Right kidney (tissue), 1 donor: ENCODE measurements around the gene RPL13A.
A peak's percentile ranks its signal among the peaks of the same experiment; 100 is the strongest.

Source experiments
- DNase-seq: peaks from one replicate; pipeline ENCODE4 v3.0.0-alpha.2; 2016

Gene RPL13A

DNA sequence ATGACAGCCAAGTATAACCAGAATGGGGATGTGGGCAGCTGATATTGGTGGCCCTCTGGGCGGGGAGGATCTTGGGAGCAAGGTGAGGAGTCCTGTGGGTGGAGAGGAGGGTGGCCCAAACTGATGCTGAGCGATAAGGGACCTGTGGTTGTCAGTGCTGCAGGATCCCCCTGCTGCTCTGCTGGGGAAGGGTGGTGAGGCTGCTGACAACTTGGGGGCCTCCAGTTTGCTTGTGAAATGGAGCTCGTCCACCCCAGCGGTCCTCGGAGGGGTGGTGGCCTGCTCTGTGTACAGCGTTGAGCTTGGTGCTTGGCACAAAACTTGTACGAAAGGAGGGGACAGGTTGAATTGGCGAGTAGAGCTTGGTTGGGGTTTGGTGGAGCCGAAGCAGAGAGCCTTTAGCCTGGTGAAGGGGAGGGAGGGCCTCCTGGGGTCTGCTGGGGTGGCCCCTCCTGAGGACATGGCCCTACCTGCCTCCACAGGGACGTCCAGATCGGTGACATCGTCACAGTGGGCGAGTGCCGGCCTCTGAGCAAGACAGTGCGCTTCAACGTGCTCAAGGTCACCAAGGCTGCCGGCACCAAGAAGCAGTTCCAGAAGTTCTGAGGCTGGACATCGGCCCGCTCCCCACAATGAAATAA lies 11.7 kb downstream of the RPL13A start:
- DNase-seq = no peak

DNA sequence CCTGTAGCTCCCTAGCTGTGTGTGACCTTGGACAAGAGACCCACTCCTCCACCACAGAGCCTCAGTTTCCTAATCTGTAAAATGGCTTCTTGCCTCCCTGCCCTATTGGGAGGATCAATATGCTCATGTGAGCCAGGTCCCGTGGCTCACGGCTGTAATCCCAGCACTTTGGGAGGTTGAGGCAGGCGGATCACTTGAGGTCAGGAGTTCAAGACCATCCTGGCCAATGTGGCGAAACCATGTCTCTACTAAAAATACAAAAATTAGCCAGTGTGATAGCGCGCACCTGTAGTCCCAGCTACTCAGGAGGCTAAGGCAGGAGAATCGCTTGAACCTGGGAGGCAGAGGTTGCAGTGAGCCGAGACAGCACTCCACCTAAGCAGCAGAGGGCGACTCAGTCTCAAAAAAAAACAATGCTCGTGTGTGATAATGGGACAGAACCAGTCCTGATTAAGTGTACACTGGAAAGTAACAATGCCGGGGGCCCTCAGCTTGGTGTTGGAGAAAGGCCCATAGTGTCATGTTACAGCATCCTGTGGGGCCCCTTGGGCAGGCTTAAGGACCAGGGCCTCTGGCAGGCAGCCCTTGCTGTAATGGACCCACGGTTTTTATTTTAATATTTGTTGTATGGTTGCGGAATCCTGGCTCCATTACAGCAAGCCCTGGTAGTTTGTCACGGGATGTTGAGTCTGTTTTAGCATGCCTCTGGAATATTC lies 15.6 kb downstream of the RPL13A start:
- peak; percentile 59 for DNase-seq

DNA sequence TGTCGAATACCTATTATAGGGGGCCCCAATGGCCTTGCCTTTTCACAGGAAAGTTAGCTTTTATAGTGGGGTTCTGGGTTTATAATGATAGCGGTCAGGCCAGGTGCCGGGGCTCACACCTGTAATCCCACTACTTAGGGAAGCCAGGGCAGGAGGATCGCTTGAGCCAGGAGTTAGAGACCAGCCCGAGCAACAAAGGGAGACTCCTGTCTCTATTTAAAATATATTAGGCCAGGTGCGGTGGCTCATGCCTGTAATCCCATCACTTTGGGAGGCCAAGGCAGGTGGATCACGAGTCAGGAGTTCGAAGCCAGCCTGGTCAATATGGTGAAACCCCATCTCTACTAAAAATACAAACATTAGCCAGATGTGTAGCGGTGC lies 16.2 kb downstream of the RPL13A start:
- no peak for DNase-seq

DNA sequence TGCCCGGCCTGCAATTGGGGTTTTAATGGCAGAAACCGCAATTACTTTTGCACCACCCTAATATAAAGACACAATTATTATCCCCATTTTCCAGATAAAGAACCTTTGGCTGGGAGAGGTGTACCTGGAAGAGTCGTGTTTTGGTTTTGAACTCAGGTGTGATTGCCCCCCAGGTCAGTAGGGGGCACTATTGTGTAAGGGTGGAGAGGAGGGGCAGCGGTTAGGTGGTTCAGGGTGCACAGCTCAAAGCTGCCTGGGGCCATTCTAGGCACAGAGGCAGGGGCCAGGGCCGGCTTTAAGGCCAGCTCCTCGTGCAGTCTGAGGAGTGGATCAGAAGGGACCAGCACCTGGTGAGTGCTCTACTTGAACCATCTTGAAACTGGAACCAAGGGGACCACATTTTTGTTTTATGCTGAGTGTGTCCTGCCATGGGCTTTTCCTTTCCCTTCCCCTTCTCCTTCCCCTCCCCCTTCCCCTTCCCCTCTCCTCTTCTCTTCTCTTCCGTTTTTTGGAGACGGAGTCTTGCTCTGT lies 19.2 kb downstream of the RPL13A start:
- DNase-seq = no peak

DNA sequence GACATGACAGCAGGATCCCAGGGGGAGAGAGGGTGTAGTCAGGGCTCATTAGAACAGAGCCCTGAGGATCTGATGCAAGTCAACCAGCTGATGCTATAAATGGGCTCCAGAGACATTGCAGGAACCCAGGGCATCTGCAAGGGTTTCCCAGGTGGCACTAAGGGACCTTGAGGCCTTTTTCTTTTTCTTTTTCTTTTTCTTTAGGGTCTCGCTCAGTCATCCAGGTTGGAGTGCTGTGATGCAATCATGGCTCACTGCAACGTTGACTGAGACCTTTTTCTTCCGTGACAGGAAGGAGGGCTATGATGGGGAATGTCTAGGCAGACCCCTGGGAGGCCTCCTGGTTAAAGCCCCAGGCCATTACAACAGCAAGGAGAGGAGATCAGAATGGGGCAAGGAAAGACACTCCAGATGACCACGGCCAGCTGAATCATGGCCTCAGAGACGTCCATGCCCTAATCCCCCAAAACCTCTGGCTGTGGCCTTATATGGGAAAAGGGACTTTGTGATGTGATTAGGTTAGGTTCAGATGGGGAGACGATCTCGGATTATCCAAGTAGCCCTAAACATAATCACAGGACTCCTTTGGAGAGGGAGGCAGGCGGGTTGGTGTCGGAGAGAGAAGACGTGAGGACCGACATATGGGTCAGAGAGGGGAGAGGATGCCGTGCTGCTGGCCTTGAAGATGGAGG lies 20.5 kb downstream of the RPL13A start:
- DNase-seq = no peak

DNA sequence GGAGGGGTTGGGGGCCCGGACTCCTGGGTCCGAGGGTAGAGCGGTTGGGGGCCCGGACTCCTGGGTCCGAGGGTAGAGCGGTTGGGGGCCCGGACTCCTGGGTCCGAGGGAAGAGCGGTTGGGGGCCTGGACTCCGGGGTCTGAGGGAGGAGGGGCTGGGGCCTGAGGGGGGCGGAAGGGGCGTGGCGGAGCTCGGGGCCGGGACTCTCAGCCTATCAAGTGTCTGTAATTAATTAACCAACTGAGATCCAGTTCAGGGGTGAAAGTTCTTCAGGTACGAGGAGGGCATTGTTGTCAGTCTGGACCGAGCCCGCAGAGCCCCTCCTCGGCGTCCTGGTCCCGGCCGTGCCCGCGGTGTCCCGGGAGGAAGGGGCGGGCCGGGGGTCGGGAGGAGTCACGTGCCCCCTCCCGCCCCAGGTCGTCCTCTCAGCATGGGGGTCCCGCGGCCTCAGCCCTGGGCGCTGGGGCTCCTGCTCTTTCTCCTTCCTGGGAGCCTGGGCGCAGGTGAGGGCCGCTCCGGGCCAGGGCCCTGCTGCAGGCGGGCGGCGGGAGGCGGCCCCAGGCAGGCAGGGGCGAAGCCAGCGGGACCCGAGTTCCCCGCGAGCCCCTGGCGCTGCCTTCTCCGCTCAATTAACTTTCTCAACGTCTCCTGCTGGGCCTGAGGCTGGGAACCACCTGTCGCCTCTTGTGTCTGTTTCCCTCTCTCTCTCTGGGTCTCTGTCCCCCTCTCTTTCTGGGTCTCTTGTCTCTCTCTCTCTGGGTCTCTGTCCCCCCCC lies 25.8 kb downstream of the RPL13A start:
- DNase-seq = peak; percentile 92

DNA sequence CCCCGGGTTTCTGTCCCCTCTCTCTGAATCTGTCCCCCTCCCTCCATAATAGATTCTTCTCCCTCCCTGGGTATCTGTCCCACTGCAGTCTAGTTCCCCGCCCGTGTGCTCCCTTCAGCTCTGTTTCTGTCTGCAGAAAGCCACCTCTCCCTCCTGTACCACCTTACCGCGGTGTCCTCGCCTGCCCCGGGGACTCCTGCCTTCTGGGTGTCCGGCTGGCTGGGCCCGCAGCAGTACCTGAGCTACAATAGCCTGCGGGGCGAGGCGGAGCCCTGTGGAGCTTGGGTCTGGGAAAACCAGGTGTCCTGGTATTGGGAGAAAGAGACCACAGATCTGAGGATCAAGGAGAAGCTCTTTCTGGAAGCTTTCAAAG lies 26.3 kb downstream of the RPL13A start:
- no peak for DNase-seq

DNA sequence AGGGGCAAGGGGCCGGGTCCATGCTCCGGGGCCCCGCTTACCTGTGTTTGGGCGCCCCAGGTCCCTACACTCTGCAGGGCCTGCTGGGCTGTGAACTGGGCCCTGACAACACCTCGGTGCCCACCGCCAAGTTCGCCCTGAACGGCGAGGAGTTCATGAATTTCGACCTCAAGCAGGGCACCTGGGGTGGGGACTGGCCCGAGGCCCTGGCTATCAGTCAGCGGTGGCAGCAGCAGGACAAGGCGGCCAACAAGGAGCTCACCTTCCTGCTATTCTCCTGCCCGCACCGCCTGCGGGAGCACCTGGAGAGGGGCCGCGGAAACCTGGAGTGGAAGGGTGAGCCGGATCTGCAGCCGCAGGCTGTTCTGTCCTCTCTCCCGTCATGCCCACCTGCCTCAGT lies 26.7 kb downstream of the RPL13A start:
- DNase-seq = no peak

DNA sequence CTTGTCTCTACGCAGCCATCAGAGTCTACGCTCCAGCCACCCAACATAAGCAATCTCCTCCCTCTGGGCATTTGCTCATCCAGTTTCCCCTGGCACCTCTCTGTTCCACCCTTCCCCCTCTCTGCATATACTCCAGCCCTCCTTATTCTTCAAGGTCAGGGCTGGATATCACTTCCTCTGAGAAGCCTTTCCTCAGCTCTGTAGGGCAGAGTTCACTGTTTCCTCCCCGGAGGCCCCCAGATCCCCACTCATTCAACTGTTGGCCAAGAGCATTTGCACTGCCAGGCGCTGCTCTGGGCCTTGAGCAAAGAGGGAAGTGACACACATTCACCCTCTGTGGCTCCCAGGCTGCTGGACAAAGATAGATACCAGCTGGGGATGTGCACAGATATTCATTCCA lies 28.4 kb downstream of the RPL13A start:
- DNase-seq = no peak

DNA sequence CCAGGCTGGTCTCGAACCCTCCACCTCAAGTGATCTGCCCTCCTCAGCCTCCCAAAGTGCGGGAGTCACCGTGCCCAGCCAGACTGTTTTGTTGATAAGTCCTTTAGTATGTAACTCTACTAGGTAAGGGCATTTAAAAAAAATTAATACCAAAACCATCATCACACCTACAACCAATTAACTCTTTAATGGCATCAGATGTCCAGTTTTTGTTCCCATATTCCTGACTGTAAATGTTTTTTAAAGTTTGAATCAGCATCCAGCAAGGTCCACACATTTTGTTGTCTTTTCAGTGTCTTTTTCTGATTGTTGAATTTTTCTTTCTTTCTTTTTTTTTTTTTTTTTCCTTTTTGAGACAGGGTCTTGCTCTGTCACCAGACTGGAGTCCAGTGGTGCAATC lies 30.6 kb downstream of the RPL13A start:
- no peak for DNase-seq

DNA sequence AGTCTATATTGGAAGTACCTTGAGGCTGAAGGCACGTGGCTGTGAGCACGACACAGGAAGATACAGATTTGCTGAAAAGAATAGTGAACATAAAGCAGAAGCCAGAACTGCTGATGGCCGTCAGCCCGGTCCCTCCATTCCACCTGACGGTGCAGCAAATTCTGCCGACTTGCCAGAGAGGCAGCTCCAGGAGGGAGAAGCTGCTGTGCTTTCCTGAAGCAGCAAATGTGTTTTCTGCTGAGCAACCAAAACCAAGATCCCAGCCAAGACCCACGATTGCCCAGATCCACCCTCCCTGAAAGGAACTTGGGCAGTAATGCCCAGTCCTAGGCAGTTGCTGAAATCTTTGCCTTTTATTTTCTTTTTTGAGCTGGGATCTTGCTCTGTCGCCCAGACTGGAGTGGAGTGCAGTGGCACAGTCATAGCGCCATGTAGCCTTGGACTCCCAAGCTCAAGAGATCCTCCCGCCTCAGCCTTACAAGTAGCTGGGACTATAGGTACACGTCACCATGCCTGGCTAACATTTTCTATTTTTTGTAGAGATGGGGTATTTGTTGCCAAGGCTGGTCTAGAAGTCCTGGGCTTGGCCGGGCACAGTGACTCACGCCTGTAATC lies 33.4 kb downstream of the RPL13A start:
- DNase-seq = no peak

DNA sequence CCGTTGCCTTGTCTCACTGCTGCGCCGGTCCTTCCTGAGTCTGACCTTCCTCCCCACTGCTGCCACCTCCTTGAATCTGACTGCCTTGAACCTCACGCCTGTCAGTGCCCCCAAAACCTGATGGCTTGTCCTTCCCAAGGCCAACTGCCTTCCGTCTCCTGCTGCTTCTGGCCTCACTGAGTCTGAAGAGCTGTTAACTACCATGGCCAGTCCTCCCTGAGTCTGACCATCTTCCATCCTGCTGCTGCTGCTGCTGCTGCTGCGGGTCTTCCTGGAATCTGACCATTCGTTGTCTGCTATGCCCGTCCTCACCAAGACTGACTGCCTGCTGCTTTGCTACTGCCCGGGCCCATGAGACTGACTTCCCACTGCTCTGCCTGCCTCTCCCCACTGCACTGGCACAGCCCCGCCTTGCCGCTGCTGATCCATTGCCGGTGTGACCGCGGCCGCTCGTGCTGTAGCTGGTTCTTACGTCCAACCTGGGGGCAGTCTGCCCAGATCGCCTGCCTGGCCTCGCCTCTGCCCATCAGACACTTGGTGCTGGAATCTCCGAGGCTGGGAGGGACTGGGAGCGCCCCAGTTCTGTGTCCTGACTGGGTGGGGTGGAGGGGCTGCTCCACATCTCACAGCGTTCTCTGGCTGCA lies 37.5 kb downstream of the RPL13A start:
- no peak for DNase-seq

DNA sequence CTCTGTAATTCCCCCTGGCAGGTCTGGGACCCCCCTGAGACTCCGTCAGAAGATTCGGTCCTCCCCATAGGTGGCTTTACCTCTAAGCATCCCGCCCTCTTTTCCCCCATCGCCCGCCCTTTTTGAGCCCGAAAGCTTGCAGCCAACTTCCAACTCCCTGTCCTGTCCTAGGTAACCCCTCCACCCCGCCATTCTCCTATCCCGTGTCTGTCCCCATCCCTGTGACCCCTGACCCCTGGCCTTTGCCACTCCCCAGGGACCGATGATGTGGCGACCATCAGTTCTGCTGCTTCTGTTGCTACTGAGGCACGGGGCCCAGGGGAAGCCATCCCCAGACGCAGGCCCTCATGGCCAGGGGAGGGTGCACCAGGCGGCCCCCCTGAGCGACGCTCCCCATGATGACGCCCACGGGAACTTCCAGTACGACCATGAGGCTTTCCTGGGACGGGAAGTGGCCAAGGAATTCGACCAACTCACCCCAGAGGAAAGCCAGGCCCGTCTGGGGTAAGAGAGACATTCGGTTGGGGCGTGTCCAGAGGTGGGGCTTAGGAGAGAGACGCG lies 40.9 kb downstream of the RPL13A start:
- no peak for DNase-seq

DNA sequence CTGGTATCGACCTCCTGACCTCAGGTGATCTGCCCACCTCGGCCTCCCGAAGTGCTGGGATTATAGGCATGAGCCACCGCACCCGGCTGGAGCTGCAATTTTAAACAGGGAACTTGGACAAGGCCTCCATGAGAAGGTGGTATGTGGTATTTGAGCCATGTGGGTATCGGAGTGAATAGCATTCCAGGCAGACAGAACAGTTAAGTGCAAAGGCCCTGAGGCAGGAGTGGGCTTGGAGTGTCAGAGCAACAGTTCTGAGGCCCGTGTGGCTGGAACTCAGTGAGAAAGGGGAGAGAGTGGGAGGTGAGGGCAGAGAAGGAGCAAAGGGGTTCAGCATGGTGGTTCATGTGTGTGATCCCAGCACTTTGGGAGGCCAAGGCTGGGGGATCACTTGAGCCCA lies 43.3 kb downstream of the RPL13A start:
- no peak for DNase-seq

DNA sequence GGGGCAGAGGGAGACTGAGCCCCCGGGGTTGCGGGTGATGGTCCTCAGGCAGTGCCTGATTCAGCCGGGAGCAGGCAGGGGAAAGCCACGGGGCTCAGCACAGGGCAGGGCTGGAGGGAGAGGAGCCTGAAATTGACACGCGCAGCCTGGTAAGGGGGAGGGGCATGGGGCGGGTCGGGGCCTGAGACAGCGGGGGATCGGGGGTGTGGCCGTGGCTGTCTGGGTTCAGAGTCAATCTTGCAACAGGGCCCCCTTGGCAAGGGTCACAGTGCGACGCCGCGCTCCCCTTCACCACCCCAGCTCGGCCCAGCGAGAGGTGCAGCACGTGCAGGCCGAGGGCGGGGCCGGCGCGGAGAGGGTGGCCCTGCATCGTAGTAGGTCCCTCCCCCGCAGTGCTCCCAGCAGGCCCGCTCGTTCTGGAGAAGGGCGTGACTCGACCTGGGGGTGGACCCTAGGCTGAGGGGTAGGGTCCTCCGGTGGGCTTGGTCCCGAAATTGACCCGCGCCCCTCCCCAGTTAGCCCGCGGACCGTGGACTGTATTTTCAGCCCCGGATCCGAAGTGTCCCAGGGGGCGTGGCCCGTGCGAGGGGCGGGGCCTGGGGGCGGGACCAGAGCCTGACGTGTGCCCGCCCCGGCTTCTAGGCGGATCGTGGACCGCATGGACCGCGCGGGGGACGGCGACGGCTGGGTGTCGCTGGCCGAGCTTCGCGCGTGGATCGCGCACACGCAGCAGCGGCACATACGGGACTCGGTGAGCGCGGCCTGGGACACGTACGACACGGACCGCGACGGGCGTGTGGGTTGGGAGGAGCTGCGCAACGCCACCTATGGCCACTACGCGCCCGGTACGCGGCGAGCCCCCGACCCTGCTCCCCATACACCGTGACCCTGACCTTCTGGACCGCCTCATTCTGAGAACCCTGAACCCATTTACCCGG lies 46.4 kb downstream of the RPL13A start:
- DNase-seq = peak; percentile 91

DNA sequence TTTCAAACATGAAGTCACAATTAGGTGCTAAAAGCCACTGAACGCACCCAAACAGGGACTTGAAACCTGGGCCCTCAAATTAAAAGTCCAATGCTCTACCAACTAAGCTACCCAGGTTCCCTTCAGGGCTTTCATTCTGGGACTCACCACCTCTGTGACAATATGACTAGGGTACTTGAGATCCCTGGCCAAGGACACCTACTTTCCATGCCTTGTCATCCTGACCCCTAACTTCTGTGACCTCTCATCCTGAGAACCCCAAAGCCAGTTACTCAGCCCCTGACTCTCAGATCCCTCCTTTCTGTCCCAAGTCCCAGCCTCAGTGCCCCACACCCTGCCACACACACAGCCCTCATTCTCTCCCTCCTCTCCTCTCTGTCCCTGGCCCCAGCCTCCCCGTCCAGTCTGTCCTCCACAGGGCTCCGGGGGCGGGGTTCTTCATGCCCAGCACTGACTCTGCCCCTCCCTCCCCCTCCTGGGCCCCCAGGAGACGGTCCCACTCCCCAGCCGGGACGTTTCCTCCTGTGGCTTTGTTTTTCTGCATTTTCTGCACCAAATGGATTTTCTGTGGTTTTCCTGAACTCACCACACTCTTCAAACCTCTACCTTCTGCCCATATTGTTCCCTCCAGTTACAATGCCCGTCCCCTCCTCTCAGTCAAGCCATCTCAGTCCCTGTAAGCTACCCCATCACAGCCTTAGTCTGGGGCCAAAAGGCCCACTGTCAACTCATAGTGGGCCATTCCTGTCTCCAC lies 47.4 kb downstream of the RPL13A start:
- DNase-seq = no peak

DNA sequence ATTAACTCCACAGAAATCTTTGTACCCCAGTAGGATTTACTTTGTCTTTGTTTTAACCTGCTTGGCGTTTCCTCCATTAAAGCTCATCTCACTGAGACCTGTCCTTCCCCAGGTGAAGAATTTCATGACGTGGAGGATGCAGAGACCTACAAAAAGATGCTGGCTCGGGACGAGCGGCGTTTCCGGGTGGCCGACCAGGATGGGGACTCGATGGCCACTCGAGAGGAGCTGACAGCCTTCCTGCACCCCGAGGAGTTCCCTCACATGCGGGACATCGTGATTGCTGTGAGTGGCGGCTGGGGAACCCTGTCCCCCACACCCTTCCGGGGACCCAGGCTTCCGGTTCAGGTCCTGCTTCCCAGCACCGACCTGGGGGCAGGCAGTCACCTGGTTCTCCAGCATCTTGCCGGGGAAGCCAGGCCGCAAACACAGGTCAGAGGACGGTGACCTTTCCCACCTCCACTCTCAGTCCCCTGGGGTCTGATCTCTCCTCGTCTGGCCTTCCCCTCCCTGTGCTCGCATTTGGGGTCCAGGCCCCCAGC lies 49.6 kb downstream of the RPL13A start:
- DNase-seq = no peak

DNA sequence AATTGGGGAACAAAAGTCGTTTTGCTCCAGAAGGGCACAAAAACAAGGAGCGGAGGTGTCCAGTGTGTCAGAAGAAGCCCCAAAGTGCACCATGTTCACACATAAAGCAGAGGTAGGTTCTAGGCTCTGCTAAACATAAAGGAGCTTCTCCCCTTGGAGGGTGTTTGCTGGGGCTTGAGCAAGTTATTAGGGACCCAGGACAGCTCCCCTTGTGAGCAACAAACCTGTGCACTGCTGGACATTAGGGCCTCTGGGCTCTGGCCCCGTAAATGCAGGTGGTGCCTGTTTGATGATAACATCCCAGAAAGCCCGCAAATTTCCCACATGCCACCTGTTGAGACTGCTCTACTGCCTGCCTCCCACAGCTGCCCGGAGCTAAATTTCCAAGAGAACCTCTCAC lies 51.2 kb downstream of the RPL13A start:
- no peak for DNase-seq
